Stimulated activated CD8-positive, alpha-beta memory T cell treated with anti-CD3 and anti-CD28 coated beads, Interleukin-4, amount 100 ng/mL, for 48 hours (primary cell): Measurements from ENCODE around the gene NECTIN1.

Source experiments
- DNase-seq: peaks from one replicate; pipeline ENCODE4 v3.0.0-alpha.2; 2020

The NECTIN1 gene

GRCh38 chr11:119712459-119713358 is 16.3 kb downstream of the NECTIN1 start:
- no peak for DNase-seq

GRCh38 chr11:119712006-119712405 is 17.0 kb downstream of the NECTIN1 start:
- DNase-seq: no peak

- DNase-seq: no peak
Measured at GRCh38 chr11:119711476-119711875, 17.5 kb downstream of the NECTIN1 start.

GRCh38 chr11:119710417-119710816 is 18.6 kb downstream of the NECTIN1 start:
- no peak for DNase-seq

- DNase-seq: peak; percentile 29
Measured at GRCh38 chr11:119709638-119710346, 19.2 kb downstream of the NECTIN1 start.

- DNase-seq: no peak
Measured at GRCh38 chr11:119709171-119709570, 19.8 kb downstream of the NECTIN1 start.

GRCh38 chr11:119708384-119708783 is 20.6 kb downstream of the NECTIN1 start:
- DNase-seq: no peak

GRCh38 chr11:119706887-119707286 is 22.1 kb downstream of the NECTIN1 start:
- DNase-seq: no peak

GRCh38 chr11:119706029-119706428 is 23.0 kb downstream of the NECTIN1 start:
- no peak for DNase-seq

DNA sequence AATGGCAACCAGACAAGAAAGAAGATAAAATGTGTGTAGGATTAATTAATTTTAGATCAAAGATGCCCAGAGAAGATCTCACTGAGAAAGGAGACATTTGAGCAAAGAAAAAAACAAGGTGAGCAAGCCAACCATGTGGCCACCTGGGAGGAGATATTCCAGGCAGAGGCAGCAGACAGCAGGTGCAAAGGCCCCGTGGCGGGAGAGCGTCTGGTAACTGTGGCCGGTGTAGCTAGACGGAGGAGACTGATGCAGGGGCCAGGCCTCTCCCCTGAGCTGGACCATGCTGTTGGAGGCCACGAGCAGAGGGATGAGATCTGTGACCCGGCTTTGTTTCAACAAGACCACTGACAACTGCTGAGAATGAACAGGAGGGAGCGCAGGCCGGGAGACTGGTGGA is 23.6 kb downstream of the NECTIN1 start:
- DNase-seq: no peak

GRCh38 chr11:119704849-119705248 is 24.2 kb downstream of the NECTIN1 start:
- DNase-seq: no peak

DNA sequence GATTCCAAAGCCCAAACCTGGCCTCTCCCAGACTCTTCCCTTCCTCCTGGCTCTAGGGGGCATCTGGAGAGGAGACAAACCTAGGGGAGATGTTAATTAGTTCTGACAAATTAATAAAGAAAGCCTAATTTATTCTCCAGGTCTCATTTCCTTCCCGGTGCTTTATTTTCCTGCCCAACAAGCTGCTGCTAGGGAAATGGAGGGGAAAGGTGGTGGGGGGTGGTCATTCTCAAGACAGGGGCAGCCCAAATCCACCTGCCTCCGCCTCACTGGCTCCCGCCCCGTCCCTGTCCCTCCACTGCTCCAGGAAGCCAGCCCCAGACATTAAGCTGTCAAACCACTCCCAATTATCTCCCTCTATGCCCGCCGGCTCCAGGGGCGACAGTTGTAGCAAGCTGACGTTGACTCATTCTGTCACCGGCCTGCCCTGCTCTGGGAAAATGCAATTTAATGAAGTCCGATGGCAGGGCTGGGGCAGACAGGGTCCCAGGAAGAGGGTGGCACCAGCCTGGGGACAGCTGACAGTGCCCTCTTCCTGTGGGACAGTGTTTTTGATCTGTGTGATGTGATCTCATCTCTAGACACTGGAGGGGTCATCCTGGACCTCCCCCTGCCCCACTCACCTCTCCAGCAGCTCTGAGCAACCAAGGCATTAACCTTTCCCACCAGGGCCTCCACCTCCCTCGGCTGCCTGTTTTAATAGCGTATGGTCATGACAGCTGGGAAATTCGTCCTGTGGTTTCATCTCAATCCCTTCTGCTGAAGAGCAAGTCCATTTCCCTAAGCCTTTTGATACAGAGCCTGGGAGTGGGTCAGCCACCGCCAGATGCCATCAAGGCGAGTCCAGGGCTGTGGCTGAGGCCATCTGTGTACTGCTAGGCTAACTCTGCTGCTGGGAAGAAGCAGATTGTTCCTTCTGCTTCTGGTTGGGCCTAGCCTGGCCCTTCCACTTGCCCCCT is 27.1 kb downstream of the NECTIN1 start:
- no peak for DNase-seq

DNA sequence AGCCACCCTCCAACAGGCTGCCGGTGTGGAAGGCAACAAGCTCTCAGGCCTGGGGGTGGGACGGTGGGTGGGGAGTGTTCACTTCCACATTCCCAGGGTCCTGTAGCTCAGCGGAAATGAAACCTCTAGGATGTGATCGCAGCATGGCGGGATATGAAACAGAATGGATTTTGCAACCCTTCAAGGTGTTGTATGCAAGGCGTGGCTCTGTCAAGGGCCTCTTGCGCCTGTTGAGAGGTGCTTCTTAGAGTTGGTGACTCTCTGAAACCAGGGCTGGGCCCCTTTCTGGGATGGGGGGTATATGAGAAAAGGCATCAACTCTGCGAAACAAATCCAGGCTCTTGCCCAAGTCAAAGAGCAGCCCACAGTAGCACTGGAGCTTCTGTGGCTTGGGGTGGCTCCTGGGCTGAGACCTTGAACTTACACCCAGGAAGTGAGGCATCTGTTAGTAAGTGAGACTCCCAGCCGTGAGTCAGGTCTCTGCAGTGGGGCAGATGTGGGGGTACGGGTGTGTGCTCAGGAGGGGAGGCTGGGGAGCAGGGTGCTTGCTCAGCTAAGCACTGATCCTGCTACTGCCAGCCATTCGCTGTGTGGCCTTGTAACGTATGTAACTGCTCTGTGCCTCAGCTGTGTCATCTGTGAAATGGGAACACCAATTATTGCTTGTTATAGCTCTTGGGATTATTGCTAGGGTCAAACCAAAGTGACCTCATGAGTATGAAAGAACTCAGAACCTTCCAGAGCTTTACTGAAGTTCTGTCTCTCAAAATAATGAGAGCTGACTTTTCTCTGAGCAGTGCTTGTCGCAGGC is 28.3 kb downstream of the NECTIN1 start:
- peak; percentile 44 for DNase-seq

DNA sequence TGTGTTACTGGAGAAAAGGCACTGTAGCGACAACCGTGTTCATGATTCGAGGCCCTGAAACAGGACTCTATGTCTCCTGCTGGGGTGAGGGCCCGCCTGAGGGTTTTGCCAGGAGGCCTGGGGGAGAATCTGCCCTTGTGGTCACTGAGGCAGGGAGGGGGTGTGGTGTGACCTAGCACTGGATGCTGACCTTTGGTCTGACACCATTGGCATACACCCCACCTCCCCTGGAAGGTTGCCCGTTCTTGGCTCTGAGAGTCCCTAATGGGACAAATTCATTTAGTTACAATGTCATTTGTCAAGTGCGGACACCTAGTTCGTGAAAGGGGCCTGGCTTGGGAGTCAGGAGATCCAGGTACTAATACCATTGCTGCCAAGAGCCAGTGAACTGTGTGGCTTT is 29.0 kb downstream of the NECTIN1 start:
- no peak for DNase-seq

GRCh38 chr11:119699227-119699626 is 29.8 kb downstream of the NECTIN1 start:
- DNase-seq: no peak

DNA sequence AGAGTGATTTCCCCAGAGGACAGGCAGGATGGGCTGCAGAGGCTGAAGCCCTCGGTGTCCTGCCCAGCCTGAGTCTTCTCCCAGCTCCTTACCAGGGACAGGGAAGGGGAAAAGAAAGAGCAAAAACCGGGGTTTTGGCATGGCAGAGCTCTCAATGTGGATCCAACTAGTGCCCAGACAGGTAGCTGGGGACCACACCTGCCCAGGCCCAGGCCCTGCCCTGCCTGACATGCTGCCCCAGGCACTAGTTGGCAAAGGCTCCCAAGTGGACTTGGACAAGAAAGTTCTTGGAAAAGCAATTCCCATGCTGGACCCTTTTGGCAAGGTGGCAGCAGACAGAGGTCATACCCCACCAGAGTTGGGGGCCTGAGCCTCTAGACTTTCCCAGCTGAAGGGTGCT is 31.1 kb downstream of the NECTIN1 start:
- no peak for DNase-seq

DNA sequence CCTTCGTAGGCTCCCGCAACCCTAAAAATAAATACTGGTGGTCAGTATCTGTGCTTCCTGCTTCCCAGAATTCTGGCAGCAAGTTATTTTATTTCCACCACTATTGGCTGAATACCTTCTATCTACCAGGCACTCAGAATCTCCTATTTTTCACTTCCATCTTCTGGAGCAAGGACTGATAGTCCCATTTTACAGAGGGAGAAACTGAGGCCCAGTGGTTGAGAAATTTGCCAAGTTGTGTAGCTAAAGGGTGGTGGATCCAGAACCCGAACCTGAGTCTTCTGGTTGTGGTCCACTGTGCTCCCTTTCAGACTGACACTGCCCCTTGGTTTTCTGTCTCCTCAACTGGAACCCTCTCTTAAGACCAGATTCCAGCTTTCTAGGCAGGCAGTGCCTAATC is 31.6 kb downstream of the NECTIN1 start:
- DNase-seq: no peak

DNA sequence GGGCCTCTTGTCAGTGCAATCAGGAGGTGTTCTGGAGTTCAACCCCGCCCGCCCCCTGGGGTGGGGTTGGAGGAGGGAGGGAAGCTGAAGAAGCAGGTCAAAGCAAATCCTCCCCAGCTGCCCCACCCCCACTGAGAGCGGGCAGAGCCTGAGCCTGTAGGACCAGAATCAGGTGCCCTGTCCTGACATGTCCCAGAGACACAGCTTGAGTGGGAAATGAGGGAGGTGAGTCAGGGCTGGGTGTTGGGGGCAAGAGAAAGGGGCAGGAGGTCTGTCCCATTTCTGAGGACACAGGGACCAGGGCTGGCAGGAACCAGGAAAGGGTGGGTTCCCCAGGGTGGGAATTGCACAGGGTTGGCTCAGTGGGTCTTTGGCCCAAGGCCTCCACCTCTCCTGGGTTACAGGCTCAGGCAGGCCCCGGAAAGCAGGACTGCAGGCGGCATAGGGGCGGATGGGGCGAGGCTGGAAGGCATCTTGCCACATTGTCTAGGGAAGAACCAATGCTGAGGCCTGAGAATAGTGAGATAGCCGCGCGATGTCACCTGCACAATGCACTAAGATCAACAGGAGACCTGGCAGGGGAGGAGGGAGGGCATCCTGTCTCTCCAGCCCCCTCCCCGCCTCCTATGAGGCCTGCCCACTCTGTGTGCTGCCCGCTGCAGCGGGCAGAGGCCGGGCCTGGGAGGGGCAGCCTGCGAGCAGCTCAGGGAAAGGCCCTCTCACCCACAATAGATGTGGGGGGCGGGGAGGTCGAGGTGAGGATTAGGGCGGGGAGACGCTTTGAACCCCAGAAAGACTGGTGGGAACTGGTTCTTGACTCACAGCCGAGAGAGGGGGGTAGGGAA is 32.4 kb downstream of the NECTIN1 start:
- no peak for DNase-seq

GRCh38 chr11:119694334-119694733 is 34.7 kb downstream of the NECTIN1 start:
- no peak for DNase-seq

GRCh38 chr11:119693253-119693815 is 35.7 kb downstream of the NECTIN1 start:
- DNase-seq: no peak

- no peak for DNase-seq
Measured at GRCh38 chr11:119692540-119692820, 36.5 kb downstream of the NECTIN1 start.
